Measurements from ENCODE around the gene GCDH.
"Not testable (repeated sequence)": the region's sequence is repeated elsewhere in the genome, so short reads cannot be mapped to it uniquely, and the experiment has no call there.

Gene GCDH

DNA sequence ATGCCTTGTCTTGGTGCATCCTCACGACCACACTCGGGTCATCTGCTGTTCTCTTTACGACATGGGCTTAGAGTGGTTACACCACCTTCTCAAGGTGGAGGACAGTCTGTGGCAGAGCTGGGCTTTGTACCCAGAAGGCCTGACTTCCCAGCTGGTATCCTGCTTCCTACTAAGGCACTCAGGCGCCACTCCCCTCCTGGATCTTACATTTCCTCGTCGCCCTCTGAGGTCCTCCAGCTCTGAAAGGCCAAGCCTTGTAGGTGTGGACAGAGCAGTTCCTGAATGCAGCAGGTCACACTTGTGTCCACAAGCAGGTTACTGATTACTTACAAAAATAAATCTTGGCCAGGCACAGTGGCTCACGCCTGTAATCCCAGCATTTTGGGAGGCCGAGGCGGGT, 16.2 kb downstream of the GCDH start:
- DNase-seq (ENCODE audit: low spot score): no peak

GRCh38 chr19:12912571-12912970, 21.6 kb downstream of the GCDH start:
- DNase-seq (ENCODE audit: low spot score): no peak

DNA sequence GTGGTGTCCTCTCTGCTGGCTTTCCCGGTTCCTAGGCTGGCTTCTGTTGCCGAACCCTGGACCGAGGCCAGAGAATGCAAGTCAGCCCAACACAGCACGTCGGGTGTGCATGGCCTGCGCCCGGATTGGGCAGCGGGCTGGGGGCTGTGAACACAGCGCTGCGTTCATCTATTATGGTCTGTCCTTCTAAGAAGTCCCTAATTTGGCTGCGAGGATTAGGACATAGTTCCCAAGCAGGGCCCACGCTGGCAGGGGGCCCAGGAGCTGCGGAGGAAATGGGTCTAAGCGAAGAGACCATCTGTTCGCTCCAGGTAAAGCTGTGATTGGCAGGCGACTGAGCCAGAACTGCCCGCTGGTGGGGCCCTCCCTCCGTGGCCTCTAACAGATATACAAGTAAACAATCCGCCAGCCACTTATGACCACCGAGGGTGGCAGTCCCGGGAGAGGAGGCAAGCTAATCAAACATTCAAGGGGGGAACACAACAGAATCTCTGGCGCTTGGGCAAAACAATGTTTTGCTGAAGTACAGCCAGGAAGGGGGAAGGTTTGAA, 22.1 kb downstream of the GCDH start:
- DNase-seq (ENCODE audit: low spot score): peak; percentile 94

DNA sequence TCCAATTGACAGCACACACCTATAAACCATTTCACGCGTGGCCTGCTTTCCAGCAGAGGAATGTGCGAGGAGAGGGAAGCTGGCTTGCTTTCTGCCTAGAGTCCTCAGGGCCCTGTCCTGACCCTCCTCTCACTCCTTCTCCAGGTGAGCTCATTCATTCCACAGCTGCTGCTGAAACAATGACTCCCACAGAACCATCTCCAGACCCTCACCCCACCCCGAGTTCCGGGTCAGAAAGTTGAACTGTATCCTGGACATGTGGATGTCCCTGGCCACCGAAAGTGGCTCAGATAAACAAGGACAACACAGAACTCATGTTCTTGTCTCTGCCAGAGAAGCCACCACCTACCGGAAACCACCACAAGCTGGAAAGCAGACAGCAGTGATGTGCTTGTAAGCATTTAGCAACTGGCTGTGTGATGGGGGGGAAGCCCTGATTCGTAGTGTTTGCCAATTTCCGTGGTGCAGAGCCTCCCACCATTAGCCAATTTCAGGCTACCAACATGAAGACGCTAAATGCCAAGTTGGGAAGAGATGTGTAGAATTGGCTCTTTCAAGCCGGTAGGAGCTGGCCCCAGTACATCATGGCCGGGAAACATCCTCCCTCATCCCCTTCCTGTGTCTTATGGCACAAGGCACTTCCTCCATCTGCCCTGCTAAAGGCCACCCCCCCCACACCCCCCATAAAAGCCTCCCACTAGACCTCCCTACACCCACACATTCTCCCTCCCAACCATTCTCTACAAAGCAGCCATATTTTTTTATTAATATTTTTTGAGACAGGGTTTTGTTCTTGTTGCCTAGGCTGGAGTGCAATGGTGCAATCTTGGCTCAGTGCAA, 23.1 kb downstream of the GCDH start:
- DNase-seq (ENCODE audit: low spot score): no peak

DNA sequence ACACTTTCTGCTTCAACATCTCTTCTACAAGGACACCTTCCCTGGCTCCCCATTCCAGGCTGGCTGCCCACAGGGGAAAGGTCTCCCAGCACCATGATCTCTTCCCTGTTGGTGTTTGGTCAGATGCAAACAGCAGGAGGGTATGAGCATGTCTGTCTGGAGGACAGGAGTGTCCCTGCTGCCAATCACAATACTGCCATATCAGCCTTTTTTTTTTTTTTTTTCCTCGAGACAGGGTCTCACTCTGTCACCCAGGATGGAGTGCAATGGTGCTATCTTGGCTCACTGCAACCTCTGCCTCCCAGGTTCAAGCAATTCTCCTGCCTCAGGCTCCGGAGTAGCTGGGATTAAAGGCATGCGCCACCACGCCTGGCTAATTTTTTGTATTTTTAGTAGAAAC, 24.9 kb downstream of the GCDH start:
- DNase-seq (ENCODE audit: low spot score): not testable (repeated sequence)

DNA sequence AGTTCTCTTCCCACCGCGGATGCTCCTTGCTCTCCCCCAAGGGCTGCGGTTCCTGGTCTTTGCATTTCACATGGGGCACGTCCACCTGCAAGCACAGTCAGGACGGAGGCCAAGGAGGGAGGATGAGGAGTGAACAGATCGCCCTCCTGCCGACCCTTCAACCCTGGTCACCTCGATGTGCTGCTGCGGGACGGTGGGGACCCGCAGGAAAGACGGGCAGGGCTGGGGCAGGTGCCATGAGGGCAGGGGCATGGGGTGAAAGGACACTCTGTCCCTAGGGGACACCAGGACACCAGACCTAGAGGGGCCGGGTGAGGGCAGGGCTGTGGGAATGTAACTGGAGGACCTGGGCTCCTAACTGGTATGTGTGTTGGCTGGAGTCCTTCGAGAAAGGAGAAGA, 27.3 kb downstream of the GCDH start:
- no peak for DNase-seq (ENCODE audit: low spot score)

DNA sequence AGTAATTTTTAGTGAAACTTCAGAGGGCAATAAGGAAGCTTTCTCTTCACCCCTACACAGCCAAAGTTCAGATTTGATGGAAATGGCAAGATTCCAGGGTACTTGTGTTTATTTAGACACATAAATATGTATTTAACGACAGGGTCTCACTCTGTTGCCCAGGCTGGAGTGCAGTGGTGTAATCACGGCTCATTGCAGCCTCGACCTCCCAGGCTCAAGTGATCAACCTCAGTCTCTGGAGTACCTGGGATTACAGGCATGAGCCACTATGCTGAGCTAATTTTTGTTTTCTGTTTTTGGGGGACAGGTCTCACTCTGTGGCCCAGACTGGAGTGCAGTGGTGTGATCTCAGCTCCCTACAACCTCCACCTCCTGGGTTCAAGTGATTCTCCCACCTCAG, 30.1 kb downstream of the GCDH start:
- DNase-seq (ENCODE audit: low spot score): no peak

DNA sequence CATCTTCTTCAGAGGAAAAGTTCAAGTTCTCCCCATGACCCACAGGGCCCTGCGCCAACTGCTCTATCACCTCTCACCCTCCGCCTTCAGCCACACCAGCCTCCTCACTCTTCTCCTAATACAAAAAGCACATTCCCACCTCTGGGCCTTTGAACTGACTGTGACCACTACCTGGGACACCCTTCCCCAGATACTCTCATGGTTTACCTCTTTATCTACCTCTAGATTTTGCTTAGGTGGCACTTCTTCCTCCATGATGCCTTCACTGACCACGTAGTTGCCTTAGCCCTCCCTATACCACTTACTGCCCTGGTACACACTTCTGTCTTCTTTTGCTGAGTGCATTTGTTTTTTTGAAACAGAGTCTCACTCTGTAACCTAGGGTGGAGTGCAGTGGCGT, 32.0 kb downstream of the GCDH start:
- DNase-seq (ENCODE audit: low spot score): no peak

DNA sequence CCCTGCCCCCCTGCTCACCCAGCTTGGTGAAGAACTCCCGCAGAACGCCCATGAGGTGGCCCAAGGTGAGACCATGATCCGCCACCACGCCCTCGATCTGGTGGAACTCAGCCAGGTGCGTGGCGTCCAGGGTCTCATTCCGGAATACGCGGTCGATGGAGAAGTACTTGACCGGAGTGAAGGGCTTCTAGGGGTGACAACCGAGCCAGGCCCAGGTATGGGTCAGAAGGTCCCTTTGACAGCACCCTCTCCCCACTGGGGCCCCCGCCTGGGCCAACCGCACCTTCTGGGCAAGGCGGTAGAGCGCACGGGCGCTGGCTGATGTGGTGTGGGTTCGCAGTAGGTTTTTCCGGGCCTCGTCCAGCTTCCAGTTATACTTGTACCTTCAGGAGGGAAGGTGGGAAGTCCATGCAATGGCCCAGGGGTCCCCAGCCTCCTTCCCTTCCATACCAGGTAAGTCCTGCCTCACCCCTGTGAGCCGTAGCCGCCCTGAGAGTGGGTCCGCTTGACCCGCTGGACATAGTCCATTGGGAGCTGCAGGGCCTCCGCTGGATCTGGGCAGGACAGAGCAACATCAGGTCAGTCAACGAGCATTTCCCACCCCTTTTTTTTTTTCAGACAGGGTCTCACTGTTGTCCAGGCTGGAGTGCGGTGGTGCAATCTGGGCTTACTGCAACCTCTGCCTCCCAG, 33.8 kb downstream of the GCDH start:
- no peak for DNase-seq (ENCODE audit: low spot score)

- DNase-seq (ENCODE audit: low spot score): no peak
Observed at GRCh38 chr19:12930002-12930645, 39.2 kb downstream of the GCDH start.

DNA sequence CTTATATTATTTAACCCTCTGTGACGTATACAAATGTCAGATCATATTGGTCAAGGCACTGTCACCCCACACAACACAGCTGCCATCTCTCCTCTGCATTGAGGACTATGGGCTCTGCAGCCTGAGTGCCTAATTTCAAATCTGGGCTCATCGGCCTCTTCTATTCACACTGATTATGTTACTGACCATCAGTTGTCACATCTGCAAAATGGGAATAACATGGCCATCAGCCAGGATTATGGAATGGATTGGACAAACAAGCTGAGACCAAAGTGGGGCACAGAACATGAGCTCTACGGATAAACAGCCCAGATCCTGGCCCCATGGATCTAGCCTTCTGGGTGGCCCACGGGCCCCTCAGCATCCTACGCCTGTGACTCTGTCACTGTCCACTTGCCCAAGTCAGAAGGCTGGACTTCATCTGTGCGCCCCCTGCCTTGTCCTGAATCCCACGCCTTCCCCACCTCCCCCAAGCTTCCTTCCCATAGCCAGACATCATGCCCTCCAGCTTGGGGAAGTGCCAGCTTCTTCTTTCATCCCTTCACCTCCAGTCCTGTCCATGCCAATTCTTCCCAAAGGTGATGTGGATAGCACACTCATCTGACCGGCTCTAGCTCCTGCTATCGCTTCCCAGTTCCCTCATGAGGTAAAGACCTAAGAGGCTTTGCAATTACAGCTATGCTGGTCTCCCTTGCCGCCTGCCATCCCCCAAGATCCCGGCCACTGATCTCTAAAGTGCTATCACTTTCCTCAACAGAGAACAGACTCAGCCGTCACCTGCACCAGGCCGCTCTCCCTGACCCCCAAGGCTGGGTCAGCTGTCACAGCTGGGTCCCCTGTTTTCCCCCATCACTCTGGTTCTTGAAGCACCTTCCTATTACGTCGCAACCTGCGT, 41.7 kb downstream of the GCDH start:
- no peak for DNase-seq (ENCODE audit: low spot score)

- peak; percentile 93 for DNase-seq (ENCODE audit: low spot score)
Observed at GRCh38 chr19:12933287-12934072, 42.5 kb downstream of the GCDH start, which contains the start of gene FARSA. Gene FARSA, minus strand, starts transcription at chr19:12933711. Its CDS starts 15 bp downstream, at chr19:12933696.

GRCh38 chr19:12935071-12935470, 44.1 kb downstream of the GCDH start:
- DNase-seq (ENCODE audit: low spot score): no peak

DNA sequence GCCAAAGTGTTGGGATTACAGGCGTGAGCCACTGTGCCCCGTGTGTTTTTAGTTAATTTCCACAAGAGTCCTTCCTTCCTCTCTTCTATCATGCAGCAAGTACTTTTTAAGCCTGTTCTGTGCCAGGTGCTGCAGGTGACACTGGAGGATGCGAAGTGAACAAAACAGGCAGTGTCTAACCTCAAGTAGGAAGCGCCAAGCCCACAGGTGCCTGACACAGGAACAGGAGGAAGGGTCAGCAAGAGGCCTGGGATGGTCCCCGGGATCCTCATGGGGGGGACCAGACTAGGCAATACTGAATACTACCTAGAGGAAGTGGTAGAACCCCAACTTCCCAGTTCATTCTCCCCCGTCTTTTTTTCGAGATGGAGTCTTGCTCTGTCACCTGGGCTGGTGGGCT, 45.6 kb downstream of the GCDH start:
- DNase-seq (ENCODE audit: low spot score): no peak

- peak; percentile 70 for DNase-seq (ENCODE audit: low spot score)
Observed at GRCh38 chr19:12937093-12937926, 46.4 kb downstream of the GCDH start.

DNA sequence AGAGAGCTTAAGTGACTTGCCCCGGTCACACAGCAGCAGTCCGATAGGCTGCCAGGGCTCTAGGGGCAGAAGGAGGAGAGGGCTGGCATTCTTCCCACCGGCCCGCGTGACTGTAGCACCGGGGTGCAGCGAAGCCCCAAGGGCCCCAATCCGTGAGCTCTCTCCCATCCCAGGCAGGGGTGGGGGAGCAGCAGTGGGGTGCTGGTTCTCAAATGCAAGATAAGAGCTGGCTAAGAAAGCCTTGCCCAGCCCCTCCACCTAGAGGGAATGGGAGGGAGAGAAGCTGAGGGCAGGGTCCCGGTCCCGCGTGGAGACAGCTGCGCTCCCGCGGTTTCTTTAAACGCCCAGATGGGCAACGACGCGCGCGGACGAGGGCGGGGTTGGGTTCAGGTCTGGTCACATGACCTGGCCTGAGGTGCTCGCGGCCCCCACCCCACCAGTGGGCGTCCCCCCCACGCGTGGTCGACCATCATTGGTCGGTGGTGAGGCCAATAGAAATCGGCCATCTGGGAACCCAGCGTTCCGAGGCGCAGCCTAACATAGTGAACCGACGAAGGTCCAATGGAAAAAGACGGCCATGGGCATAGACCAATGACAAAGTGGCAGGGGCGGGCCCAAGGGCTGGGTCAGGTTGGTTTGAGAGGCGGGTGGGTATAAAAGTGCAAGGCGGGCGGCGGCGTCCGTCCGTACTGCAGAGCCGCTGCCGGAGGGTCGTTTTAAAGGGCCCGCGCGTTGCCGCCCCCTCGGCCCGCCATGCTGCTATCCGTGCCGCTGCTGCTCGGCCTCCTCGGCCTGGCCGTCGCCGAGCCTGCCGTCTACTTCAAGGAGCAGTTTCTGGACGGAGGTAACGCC, 47.2 kb downstream of the GCDH start, which contains the start of gene CALR:
Gene CALR, plus strand, starts transcription at position 683 of the 852 bp plus-strand sequence. Its CDS starts 71 bp downstream, at position 754.
- DNase-seq (ENCODE audit: low spot score): peak; percentile 94

- DNase-seq (ENCODE audit: low spot score): no peak
Observed at GRCh38 chr19:12938779-12939601, 48.0 kb downstream of the GCDH start.

GRCh38 chr19:12939975-12940423, 49.0 kb downstream of the GCDH start:
- DNase-seq (ENCODE audit: low spot score): no peak
